H1 (cell line): ENCODE measurements around the gene ATP11A. TPM values are rescaled to one million over a fixed set of nuclear protein-coding genes. Genes with fewer than 3 reads are reported as not detected.

ENCODE experiments used
- CTCF ChIA-PET: fragments of 300-600 bp; sonication (Branson Sonifier 250); formaldehyde crosslinking; loops from one replicate; lab custom pipeline; 2021; ENCODE audit not compliant: partially characterized antibody; lab: Charles Lee
- POLR2A ChIA-PET: fragments of 300-600 bp; sonication (Branson Sonifier 250); formaldehyde crosslinking; loops from one replicate; lab custom pipeline; 2021; ENCODE audit warnings: inconsistent platforms; ENCODE audit not compliant: partially characterized antibody; lab: Charles Lee
- DNase-seq, 2 experiments: peaks; one replicate each; pipeline versions ENCODE4 v3.0.0 to v3.0.0-alpha.2; 2010 to 2022; ENCODE audit warnings: low spot score in 2 of 2, low read depth in 1 of 2, mixed read lengths in 1 of 2
- FAIRE-seq: peaks from 2 replicates; lab custom pipeline; 2011; peaks lifted over from hg19 to GRCh38; lab: Jason Lieb, UNC
- H2AFZ ChIP-seq: 2 replicates; pipeline ENCODE4 v1.8.1; 2012; ENCODE audit warnings: low read length, inconsistent platforms
- H2AK5ac ChIP-seq: 2 replicates; pipeline ENCODE4 v1.6.1; 2013; ENCODE audit warnings: low read depth, low read length
- H2BK120ac ChIP-seq: replicated peaks from 2 replicates; pipeline ENCODE3; 2013; ENCODE audit warnings: low read depth, low read length, inconsistent platforms
- H2BK12ac ChIP-seq: 2 replicates; pipeline ENCODE4 v1.6.1; 2013; ENCODE audit warnings: low read depth, low read length
- H2BK15ac ChIP-seq: 2 replicates; pipeline ENCODE4 v1.6.1; 2013; ENCODE audit warnings: low read length
- H2BK20ac ChIP-seq: 2 replicates; pipeline ENCODE4 v1.6.1; 2013; ENCODE audit warnings: low read length
- H2BK5ac ChIP-seq: 2 replicates; pipeline ENCODE4 v1.6.1; 2013; ENCODE audit warnings: low read depth, low read length
- H3K14ac ChIP-seq: 2 replicates; pipeline ENCODE4 v1.6.1; 2013; ENCODE audit warnings: inconsistent platforms; ENCODE audit not compliant: insufficient read length
- H3K18ac ChIP-seq: 2 replicates; pipeline ENCODE4 v1.6.1; 2013; ENCODE audit warnings: low read length; ENCODE audit errors: extremely low read depth
- H3K23ac ChIP-seq: 2 replicates; pipeline ENCODE4 v1.6.1; 2013; ENCODE audit warnings: inconsistent platforms; ENCODE audit not compliant: insufficient read length
- H3K23me2 ChIP-seq: 2 replicates; pipeline ENCODE4 v1.6.1; 2013; ENCODE audit warnings: low read depth, low read length
- H3K27ac ChIP-seq: 2 replicates; pipeline ENCODE4 v1.6.1; 2011; ENCODE audit warnings: low read depth, low read length, inconsistent platforms
- H3K27me3 ChIP-seq, 4 experiments: replicated peaks in 1 of 4; 1 replicate in 1 of 4; 2 replicates in 3 of 4; pipeline versions ENCODE4 v1.6.1 to v1.8.1; 2011 to 2013; ENCODE audit warnings: low read length in 3 of 4, mild to moderate bottlenecking in 3 of 4, inconsistent platforms in 2 of 4, mixed read lengths in 2 of 4, moderate library complexity in 1 of 4; ENCODE audit not compliant: control insufficient read depth in 3 of 4, insufficient read depth in 3 of 4; ENCODE audit errors: extremely low read depth in 1 of 4
- H3K36me3 ChIP-seq, 4 experiments: 2 replicates each; pipeline versions ENCODE4 v1.6.1 to v1.8.1; 2011 to 2013; ENCODE audit warnings: mild to moderate bottlenecking in 4 of 4, low read length in 3 of 4, moderate library complexity in 2 of 4, control low read depth in 1 of 4, inconsistent platforms in 1 of 4; ENCODE audit not compliant: insufficient read depth in 4 of 4, control insufficient read depth in 2 of 4
- H3K4ac ChIP-seq: replicated peaks from 2 replicates; pipeline ENCODE3; 2013; ENCODE audit warnings: low read length, low read depth, mixed read lengths, inconsistent platforms; ENCODE audit not compliant: insufficient read length
- H3K4me1 ChIP-seq, 4 experiments: replicated peaks in 1 of 4; 1 replicate in 1 of 4; 2 replicates in 3 of 4; pipeline versions ENCODE4 v1.6.1 to v1.8.1; 2011 to 2013; ENCODE audit warnings: low read length in 3 of 4, inconsistent platforms in 2 of 4, mixed read lengths in 1 of 4; ENCODE audit not compliant: insufficient read depth in 4 of 4, control insufficient read depth in 3 of 4
- H3K4me2 ChIP-seq, 2 experiments: 2 replicates each; pipeline versions ENCODE4 v1.6.1 to v1.8.1; 2011 to 2013; ENCODE audit warnings: low read depth in 2 of 2, low read length in 2 of 2, control low read depth in 1 of 2, inconsistent platforms in 1 of 2, mild to moderate bottlenecking in 1 of 2; ENCODE audit not compliant: insufficient read depth in 1 of 2
- H3K4me3 ChIP-seq, 4 experiments: fragments of 200-600, 300-600 bp in 1 of 4; sonication (generic), shearing (Covaris generic), sonication (Bioruptor Twin) in 1 of 4; 2 replicates each; pipeline versions ENCODE4 v1.5.1 to v1.8.1; 2011 to 2016; ENCODE audit warnings: low read length in 4 of 4, low read depth in 3 of 4, control low read depth in 2 of 4, inconsistent platforms in 2 of 4, mild to moderate bottlenecking in 2 of 4, mixed read lengths in 1 of 4, moderate library complexity in 1 of 4; ENCODE audit not compliant: insufficient read depth in 2 of 4; ENCODE audit errors: extremely low read depth in 1 of 4
- H3K56ac ChIP-seq: replicated peaks from 2 replicates; pipeline ENCODE3; 2013; ENCODE audit warnings: low read depth, mild to moderate bottlenecking, mixed read lengths, low read length, inconsistent platforms; ENCODE audit not compliant: insufficient read length
- H3K79me1 ChIP-seq: 2 replicates; pipeline ENCODE4 v1.6.1; 2013; ENCODE audit warnings: low read depth, low read length, control low read depth
- H3K79me2 ChIP-seq, 2 experiments: 2 replicates each; pipeline versions ENCODE4 v1.6.1 to v1.8.1; 2012 to 2013; ENCODE audit warnings: low read length in 2 of 2, mild to moderate bottlenecking in 2 of 2, inconsistent platforms in 1 of 2; ENCODE audit not compliant: insufficient read depth in 2 of 2, control insufficient read depth in 1 of 2
- H3K9ac ChIP-seq, 4 experiments: replicated peaks in 1 of 4; 1 replicate in 1 of 4; 2 replicates in 3 of 4; pipeline versions ENCODE4 v1.6.1 to v1.8.1; 2011 to 2013; ENCODE audit warnings: low read depth in 3 of 4, low read length in 3 of 4, control low read depth in 2 of 4, mild to moderate bottlenecking in 2 of 4, moderate library complexity in 2 of 4, inconsistent platforms in 1 of 4; ENCODE audit errors: extremely low read depth in 1 of 4
- H3K9me3 ChIP-seq, 2 experiments: 2 replicates each; pipeline versions ENCODE4 v1.6.1 to v1.8.1; 2012 to 2013; ENCODE audit warnings: mild to moderate bottlenecking in 2 of 2, moderate library complexity in 2 of 2, control low read depth in 1 of 2, inconsistent platforms in 1 of 2, low read depth in 1 of 2, low read length in 1 of 2, mixed read lengths in 1 of 2; ENCODE audit not compliant: insufficient read depth in 2 of 2
- H4K20me1 ChIP-seq, 2 experiments: replicated peaks in 1 of 2; 2 replicates each; pipeline versions ENCODE3 to v1.8.1; 2011 to 2013; ENCODE audit warnings: inconsistent platforms in 2 of 2, low read length in 2 of 2, mild to moderate bottlenecking in 1 of 2; ENCODE audit not compliant: insufficient read depth in 2 of 2, control insufficient read depth in 1 of 2
- H4K5ac ChIP-seq: 2 replicates; pipeline ENCODE4 v1.6.1; 2013; ENCODE audit warnings: low read length, low read depth, mixed read lengths, inconsistent platforms; ENCODE audit not compliant: insufficient read length
- H4K8ac ChIP-seq: 2 replicates; pipeline ENCODE4 v1.8.0; 2013; ENCODE audit warnings: mild to moderate bottlenecking, moderate library complexity, low read length, inconsistent platforms; ENCODE audit not compliant: insufficient read depth; ENCODE audit errors: extremely low read depth
- H4K91ac ChIP-seq: replicated peaks from 2 replicates; pipeline ENCODE3; 2013; ENCODE audit warnings: low read length, mixed read lengths, inconsistent platforms; ENCODE audit not compliant: insufficient read length
- HDAC2 ChIP-seq, 2 experiments: fragments of 300-600 bp in 1 of 2; sonication (generic) in 1 of 2; IDR thresholded peaks; 2 replicates each; pipeline ENCODE4 v1.6.1; 2011 to 2012; ENCODE audit warnings: low read depth in 2 of 2, low read length in 2 of 2, mild to moderate bottlenecking in 2 of 2, moderate library complexity in 2 of 2, borderline replicate concordance in 1 of 2, inconsistent platforms in 1 of 2
- TAF7 ChIP-seq: optimal IDR thresholded peaks from 2 replicates; pipeline ENCODE3; 2011; ENCODE audit warnings: low read depth, mild to moderate bottlenecking, inconsistent platforms, low read length, moderate library complexity, borderline replicate concordance
- WGBS, 2 experiments: shearing (Covaris generic) in 1 of 2; methylation state at CpG; one replicate each; pipeline versions ENCODE4 v1.1.6 to v1.1.7; 2013 to 2015; ENCODE audit warnings: low lambda C conversion rate in 2 of 2, mixed read lengths in 2 of 2, inconsistent platforms in 1 of 2, low coverage in 1 of 2, missing lambda C conversion rate in 1 of 2; ENCODE audit not compliant: insufficient replicate concordance in 2 of 2, insufficient coverage in 1 of 2, insufficient read length in 1 of 2; ENCODE audit errors: extremely low coverage in 1 of 2, missing lambda C conversion rate in 1 of 2; 5-methylcytosine and 5-hydroxymethylcytosine counted together
- polyA plus RNA-seq, 7 experiments: library from polyadenylated mRNA; depleted of rRNA in 3 of 7; stranded (reverse) in 5 of 7; unstranded in 2 of 7; fragments of >200 nt in 5 of 7; fragments of 200-250 nt in 2 of 7; gene quantifications; 1 replicate in 5 of 7; 2 replicates in 1 of 7; 4 replicates in 1 of 7; pipeline versions ENCODE4 v1.2.1 to v1.2.3, GENCODE V29; 2011 to 2013; ENCODE audit warnings: missing spikeins in 2 of 7, mixed read lengths in 2 of 7
- total RNA-seq: library from RNA; stranded (reverse); fragmentation: NEBNext Ultra II Directional; extraction: Animal tissue kit (Norgen Biotek cat#: 25700); gene quantifications from 2 replicates; pipeline ENCODE4 v1.2.1, GENCODE V29; 2021

The ATP11A gene
- total and polyA plus RNA-seq, 2 of the 8 experiments (the other 6 are each of a cell fraction or from before 2014, with no cell fraction given), result 28.8 to 72.9 TPM

GRCh38 chr13:112870737-112871287 is 181.0 kb downstream of the ATP11A start:
- Histone ChIP-seq H2BK20ac (no peak overlapping the region), H3K4me3 (no peak overlapping the region), H2AK5ac (no peak overlapping the region), H3K79me2 (no peaks in the 10 kb centered on the region), H3K56ac (no peak overlapping the region), H3K23me2 (peaks cover 6% of the 10 kb centered on the region; the same call in 1 of the 2 replicates), H4K91ac (no peak overlapping the region), H4K5ac (no peak overlapping the region), H4K20me1 (no peaks in the 10 kb centered on the region), H4K8ac (0 out of 2 replicates have a peak overlapping the region, but pooled peaks have one; percentile 31), H2AFZ (no peak overlapping the region), H2BK12ac (no peak overlapping the region), H2BK5ac (no peak overlapping the region), H3K9me3 (peaks cover 0 to 12% of the 10 kb centered on the region in 2 experiments; a peak in 3 of 4 replicates), H3K4me1 (0 out of 7 replicates have a peak, but pooled peaks cover 0 to 4% (median under 1%) of the 10 kb centered on the region in 4 experiments), H3K4ac (no peak overlapping the region), H3K27ac (no peak overlapping the region), H3K36me3 (peaks cover 3 to 9% (median 5%) of the 10 kb centered on the region in 4 experiments; a peak in 4 of 8 replicates), H2BK15ac (no peak overlapping the region), H3K9ac (no peak overlapping the region), H3K18ac (no peak overlapping the region), H3K4me2 (no peak overlapping the region), H3K27me3 (no peaks in the 10 kb centered on the region), H3K14ac (no peak overlapping the region), H3K23ac (no peak overlapping the region), H3K79me1 (no peaks in the 10 kb centered on the region), H2BK120ac (no peak overlapping the region)
- ChIA-PET POLR2A (interaction anchor here (1.6 kb wide), 1 partner anchor 14 kb away, joined by 6 read pairs; no protein-coding TSS in a partner anchor), CTCF (no interaction called here)
- DNase-seq, result no peak
- no peak for TF ChIP-seq TAF7
- TF ChIP-seq HDAC2 (IDR thresholded peaks at IDR 0.05; ENCODE audit: borderline replicate concordance in 1 of 2, low read depth in 2 of 2, low read length in 2 of 2), result no peak
- WGBS, 2 experiments, result 89% methylated on average over 28 of the region's 28 CpGs; no CpG with 5 or more reads in 1 of the 2 experiments
- FAIRE-seq, result no peak
